SU-DHL-6 (cell line): ENCODE data around the gene RASGRF2.

ENCODE experiments used
- CTCF ChIP-seq: fragments of 200-600 bp; sonication (generic); IDR thresholded peaks from one replicate; pipeline ENCODE4 v1.5.1; 2017; ENCODE audit warnings: antibody characterized with exemption, mild to moderate bottlenecking, low read length, moderate library complexity; ENCODE audit not compliant: insufficient read depth, poor library complexity, severe bottlenecking
- EZH2phosphoT487 ChIP-seq: fragments of 200-600 bp; sonication (generic), shearing (Covaris generic); conservative IDR thresholded peaks from 2 replicates; pipeline ENCODE4 v1.6.1; 2018; ENCODE audit warnings: mild to moderate bottlenecking, antibody characterized with exemption, low read length, moderate library complexity, mixed read lengths

DNA sequence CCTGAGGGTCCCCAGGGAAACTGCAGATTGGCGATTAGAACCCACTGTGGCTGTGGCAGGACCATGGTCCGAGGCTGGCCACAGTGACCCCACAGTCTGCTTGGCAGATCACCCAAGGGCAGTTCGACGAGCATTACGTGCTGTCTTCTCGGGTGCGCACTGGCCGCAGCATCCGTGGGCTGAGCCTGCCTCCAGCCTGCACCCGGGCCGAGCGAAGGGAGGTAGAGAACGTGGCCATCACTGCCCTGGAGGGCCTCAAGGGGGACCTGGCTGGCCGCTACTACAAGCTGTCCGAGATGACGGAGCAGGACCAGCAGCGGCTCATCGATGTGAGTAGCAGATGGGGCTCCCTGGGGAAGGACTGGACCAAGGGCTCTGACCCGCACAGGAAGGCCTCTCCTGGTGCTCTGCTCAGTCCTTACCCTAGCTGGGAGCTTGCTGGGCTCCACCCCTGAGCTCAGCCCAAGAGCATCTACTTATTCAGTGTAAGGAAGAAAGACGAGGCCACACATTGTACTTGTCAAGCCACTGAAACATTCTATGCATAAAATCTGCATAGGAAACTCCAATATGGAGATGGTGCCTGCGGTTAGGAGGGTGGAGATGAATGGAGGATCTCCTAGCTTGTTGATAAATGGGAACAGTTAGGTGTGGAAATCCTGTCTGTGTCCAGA lies 294.9 kb downstream of the RASGRF2 start:
- TF ChIP-seq EZH2phosphoT487 (no peak), CTCF (no peak)
